ENCODE data around the gene IMPDH1. TPM values are rescaled to one million over a fixed set of nuclear protein-coding genes. Genes with fewer than 3 reads are reported as not detected.

The IMPDH1 gene
- total RNA-seq, 1 donor from 2014 or later = 148 TPM

DNA sequence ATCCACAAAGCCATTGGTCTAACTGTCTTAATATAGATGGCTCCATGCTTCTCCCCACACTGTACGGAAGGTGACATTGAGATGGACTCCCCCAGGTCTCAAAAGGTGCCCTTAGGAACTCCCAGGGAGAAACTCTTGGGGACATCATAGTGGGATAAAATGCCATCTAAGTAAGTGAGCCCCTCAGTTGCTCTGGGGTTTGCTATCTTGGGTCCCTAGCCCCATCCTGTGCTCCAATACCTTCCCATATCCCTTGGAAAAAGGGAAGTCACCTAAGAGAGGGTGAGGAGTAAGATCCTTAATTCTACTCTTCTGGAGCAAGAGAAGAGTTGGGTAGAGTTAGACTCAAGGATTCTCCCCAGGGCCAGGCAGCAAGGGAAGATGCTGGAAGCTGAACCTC is 56.2 kb downstream of the IMPDH1 start:
- DNase-seq (ENCODE audit: low spot score in 2 of 2) = no peak
- no peak overlapping the region for H3K27ac ChIP-seq
- intact Hi-C loops (cut with DNase I) = no loop called here
- no peaks in the 10 kb centered on the region for H3K27me3 ChIP-seq
- H3K9me3 ChIP-seq = no peaks in the 10 kb centered on the region
- peaks cover 9 to 10% of the 10 kb centered on the region in 2 donors for H3K4me1 ChIP-seq
- no peaks in the 10 kb centered on the region for H3K36me3 ChIP-seq
- TF ChIP-seq CTCF (IDR thresholded peaks at IDR 0.05) = no peak
- H3K4me3 ChIP-seq = no peak overlapping the region

DNA sequence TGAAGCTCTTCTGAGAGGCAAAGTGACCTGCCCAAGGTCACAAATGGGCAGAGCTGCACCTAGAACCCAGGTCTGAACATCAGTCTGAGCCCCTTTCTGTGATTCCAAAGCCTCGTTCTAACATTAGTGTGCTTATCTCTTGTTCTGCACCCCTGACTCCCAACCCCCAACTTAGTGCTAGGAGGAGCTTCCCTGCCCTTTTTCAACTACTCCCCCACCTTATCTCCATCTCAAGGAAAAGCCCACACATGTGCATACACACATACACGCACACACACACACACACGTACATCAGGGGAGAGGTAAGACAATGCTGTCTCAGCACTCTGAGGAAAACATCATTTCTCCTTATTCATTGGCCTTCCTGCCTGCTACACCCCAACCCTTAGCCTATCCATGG is 56.6 kb downstream of the IMPDH1 start:
- intact Hi-C loops (cut with DNase I) = no loop called here
- no peak overlapping the region for H3K4me3 ChIP-seq
- peaks cover 9 to 10% of the 10 kb centered on the region in 2 donors for H3K4me1 ChIP-seq
- H3K9me3 ChIP-seq = no peaks in the 10 kb centered on the region
- no peak overlapping the region for H3K27ac ChIP-seq
- H3K27me3 ChIP-seq = no peaks in the 10 kb centered on the region
- no peaks in the 10 kb centered on the region for H3K36me3 ChIP-seq
- no peak for DNase-seq (ENCODE audit: low spot score in 2 of 2)
- TF ChIP-seq CTCF (IDR thresholded peaks at IDR 0.05) = no peak

DNA sequence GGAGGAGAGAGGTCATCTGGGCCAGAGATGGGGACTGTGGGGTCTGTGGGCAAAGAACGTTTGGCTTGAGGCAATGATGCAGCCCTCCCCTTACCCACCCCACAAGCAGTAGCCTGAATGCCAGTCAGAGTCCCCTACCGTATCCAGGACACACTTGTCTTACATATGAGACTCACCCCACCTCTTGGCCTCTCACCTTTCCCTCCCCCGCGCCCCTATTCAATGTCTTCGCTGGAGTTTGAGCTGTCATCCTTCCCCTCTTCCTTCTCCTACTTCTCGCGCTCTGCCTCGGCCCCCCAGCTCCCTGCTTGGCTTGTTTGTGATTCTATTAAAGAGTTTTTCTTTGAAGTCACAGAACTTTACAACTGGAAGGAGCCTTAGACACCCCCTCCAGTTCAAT is 57.1 kb downstream of the IMPDH1 start:
- no peak for TF ChIP-seq CTCF (IDR thresholded peaks at IDR 0.05)
- peaks cover 9 to 10% of the 10 kb centered on the region in 2 donors for H3K4me1 ChIP-seq
- no peak for DNase-seq (ENCODE audit: low spot score in 2 of 2)
- no peaks in the 10 kb centered on the region for H3K27me3 ChIP-seq
- no peak overlapping the region for H3K27ac ChIP-seq
- peak overlapping the region; percentile 51 to 68 for H3K4me3 ChIP-seq
- H3K36me3 ChIP-seq = no peaks in the 10 kb centered on the region
- H3K9me3 ChIP-seq = no peaks in the 10 kb centered on the region
- intact Hi-C loops (cut with DNase I) = loop anchor here (1.0 kb wide), 1 partner anchor 35 kb away; no protein-coding TSS in a partner anchor

- Histone ChIP-seq H3K4me3 (peak overlapping the region; percentile 51 to 68), H3K9me3 (no peaks in the 10 kb centered on the region), H3K36me3 (no peaks in the 10 kb centered on the region), H3K4me1 (peaks cover 9 to 10% of the 10 kb centered on the region in 2 donors), H3K27me3 (no peaks in the 10 kb centered on the region), H3K27ac (no peak overlapping the region)
- intact Hi-C loops (cut with DNase I) = loop anchor here (1.0 kb wide), 1 partner anchor 35 kb away; no protein-coding TSS in a partner anchor
- peak; percentile 61 to 70 (median 69) for TF ChIP-seq CTCF (IDR thresholded peaks at IDR 0.05)
- DNase-seq (ENCODE audit: low spot score in 2 of 2) = peak in 1 of 2 donors; percentile 73
These were observed 57.6 kb downstream of the IMPDH1 start for GRCh38 chr7:128352153-128352537.

- no peak for TF ChIP-seq CTCF (IDR thresholded peaks at IDR 0.05)
- Histone ChIP-seq H3K9me3 (no peaks in the 10 kb centered on the region), H3K27me3 (no peaks in the 10 kb centered on the region), H3K4me3 (peak overlapping the region; percentile 51 to 68), H3K27ac (no peak overlapping the region), H3K4me1 (peaks cover 9 to 10% of the 10 kb centered on the region in 2 donors), H3K36me3 (no peaks in the 10 kb centered on the region)
- intact Hi-C loops (cut with DNase I) = loop anchor here (1.0 kb wide), 1 partner anchor 36 kb away; no protein-coding TSS in a partner anchor
- no peak for DNase-seq (ENCODE audit: low spot score in 2 of 2)
These were observed 58.3 kb downstream of the IMPDH1 start for GRCh38 chr7:128351296-128352152.
